Transverse colon (tissue), 4 donors: ENCODE results near the gene HECA. TPM values are rescaled to one million over a fixed set of nuclear protein-coding genes. Genes with fewer than 3 reads are reported as not detected.
"Not testable (repeated sequence)": the region's sequence is repeated elsewhere in the genome, so short reads cannot be mapped to it uniquely, and the experiment has no call there.

Experiments used
- DNase-seq: peaks from one replicate; pipeline ENCODE4 v3.0.0-alpha.2; 2019
- H3K27ac ChIP-seq, 4 donors: fragments of 200-600 bp; sonication (generic); 2 replicates each; pipeline ENCODE4 v1.5.1; 2016 to 2018; ENCODE audit warnings: inconsistent platforms in 4 of 4
- H3K27me3 ChIP-seq: fragments of 200-600 bp; sonication (generic); 2 replicates; pipeline ENCODE4 v1.5.1; 2017; ENCODE audit warnings: inconsistent platforms
- H3K36me3 ChIP-seq, 4 donors: fragments of 200-600 bp; sonication (generic); 2 replicates each; pipeline ENCODE4 v1.5.1; 2017 to 2019; ENCODE audit warnings: inconsistent platforms in 4 of 4
- H3K4me1 ChIP-seq, 4 donors: fragments of 200-600 bp; sonication (generic); 2 replicates each; pipeline ENCODE4 v1.5.1; 2017 to 2020; ENCODE audit warnings: inconsistent platforms in 4 of 4
- H3K4me3 ChIP-seq, 4 donors: fragments of 200-600 bp; sonication (generic); 1 replicate in 1 of 4; 2 replicates in 3 of 4; pipeline versions ENCODE4 v1.5.1 to v1.6.1; 2017 to 2019; ENCODE audit warnings: inconsistent platforms in 4 of 4
- H3K9me3 ChIP-seq, 2 donors: fragments of 200-600 bp; sonication (generic); 2 replicates each; pipeline ENCODE4 v1.5.1; 2017 to 2019; ENCODE audit warnings: inconsistent platforms in 2 of 2
- EP300 ChIP-seq: sonication (generic); formaldehyde crosslinking; IDR thresholded peaks from one replicate; pipeline ENCODE4 v1.6.1; 2017; ENCODE audit warnings: antibody characterized with exemption, low read depth
- POLR2A ChIP-seq: fragments of 450-650 bp; IDR thresholded peaks from one replicate; pipeline ENCODE4 v1.6.1; 2016; ENCODE audit warnings: antibody characterized with exemption, mild to moderate bottlenecking, moderate library complexity
- POLR2AphosphoS5 ChIP-seq, 3 donors: sonication (generic); formaldehyde crosslinking; IDR thresholded peaks; one replicate each; pipeline ENCODE4 v1.6.1; 2016; ENCODE audit warnings: antibody characterized with exemption in 3 of 3
- WGBS, 2 donors: methylation state at CpG; one replicate each; pipeline ENCODE4 v1.1.5; 2018; ENCODE audit warnings: low coverage in 1 of 2; 5-methylcytosine and 5-hydroxymethylcytosine counted together
- in situ Hi-C, 4 donors: fragments of 200-750 bp; cut with MboI; loops; one replicate each; pipeline versions ENCODE4 v1.15.0 to v1.15.1; 2017; ENCODE audit warnings: low sequenced_read_pairs in 3 of 4, low pct_ligation_motif_present in 1 of 4, low pct_unique_long_range_greater_than_20kb in 1 of 4
- intact Hi-C: fragments of 100-400 bp; cut with DNase I; formaldehyde crosslinking; loops from one replicate; pipeline ENCODE4 v1.15.1; 2023; ENCODE audit warnings: low total_unique reads
- total RNA-seq, 4 donors: library from RNA; depleted of rRNA; stranded (reverse); fragments of >200 nt; gene quantifications; one replicate each; pipeline ENCODE4 v1.1.0, GENCODE V29; 2016
- TF ChIP-seq, protein P1 (sequence below), 5 experiments: fragments of 200-600 bp in 3 of 5; fragments of 450-650 bp in 2 of 5; sonication (generic) in 3 of 5; IDR thresholded peaks; 1 replicate in 2 of 5; 2 replicates in 3 of 5; pipeline ENCODE4 v1.5.1; 2016 to 2017; ENCODE audit warnings: antibody characterized with exemption in 5 of 5, inconsistent platforms in 3 of 5, mild to moderate bottlenecking in 2 of 5, moderate library complexity in 1 of 5

Gene HECA
- total RNA-seq, 4 donors from 2014 or later: 34.4 to 53.7 (median 45.5) TPM

DNA sequence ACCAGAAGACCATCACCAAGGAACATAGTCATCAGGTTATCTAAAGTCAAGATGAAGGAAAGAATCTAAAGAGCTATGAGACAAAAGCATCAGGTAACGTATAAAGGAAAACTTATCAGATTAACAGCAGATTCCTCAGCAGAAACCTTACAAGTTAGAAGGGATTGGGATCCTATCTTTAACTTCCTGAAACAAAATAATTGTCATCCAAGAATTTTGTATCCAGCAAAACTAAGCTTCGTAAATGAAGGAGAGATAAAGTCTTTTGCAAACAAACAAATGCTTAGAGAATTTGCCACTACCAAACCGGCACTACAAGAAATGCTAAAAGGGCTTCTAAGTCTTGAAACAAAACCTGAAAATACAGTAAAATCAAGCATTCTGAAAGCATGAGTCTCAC, 71.0 kb downstream of the HECA start:
- no peak overlapping the region for H3K4me3 ChIP-seq
- no peaks in the 10 kb centered on the region for H3K27me3 ChIP-seq
- peaks cover 11 to 23% of the 10 kb centered on the region in 2 donors for H3K9me3 ChIP-seq
- TF ChIP-seq POLR2AphosphoS5 (IDR thresholded peaks at IDR 0.05) (no peak), EP300 (no peak)
- no peaks in the 10 kb centered on the region for H3K36me3 ChIP-seq
- in situ Hi-C loops (no loop called here), intact Hi-C loops (no loop called here)
- 92 to 95% methylated on average over 3 of the region's 3 CpGs for whole genome bisulfite sequencing, 2 donors
- no peak for DNase-seq
- H3K4me1 ChIP-seq: no peaks in the 10 kb centered on the region
- no peak overlapping the region for H3K27ac ChIP-seq

DNA sequence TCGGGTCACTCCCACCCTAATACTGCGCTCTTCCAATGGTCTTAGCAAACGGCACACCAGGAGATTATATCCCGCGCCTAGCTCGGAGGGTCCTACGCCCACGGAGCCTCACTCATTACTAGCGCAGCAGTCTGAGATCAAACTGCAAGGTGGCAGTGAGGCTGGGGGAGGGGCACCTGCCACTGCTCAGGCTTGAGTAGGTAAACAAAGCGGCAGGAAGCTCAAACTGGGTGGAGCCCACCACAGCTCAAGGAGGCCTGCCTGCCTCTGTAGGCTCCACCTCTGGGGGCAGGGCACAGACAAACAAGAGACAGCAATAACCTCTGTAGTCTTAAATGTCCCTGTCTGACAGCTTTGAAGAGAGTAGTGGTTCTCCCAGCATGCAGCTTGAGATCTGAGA, 75.9 kb downstream of the HECA start:
- WGBS, 2 donors: 95% methylated on average over 10 of the region's 10 CpGs; no CpG with 5 or more reads in 1 of the 2 donors
- DNase-seq, H3K27ac ChIP-seq, in situ Hi-C loops, H3K36me3 ChIP-seq, H3K4me1 ChIP-seq, H3K4me3 ChIP-seq, H3K27me3 ChIP-seq: not testable (repeated sequence)
- intact Hi-C loops: loop anchor here (1.0 kb wide), 1 partner anchor 16 kb away; no protein-coding TSS in a partner anchor
- H3K9me3 ChIP-seq: peaks cover 11 to 20% of the 10 kb centered on the region in 2 donors

DNA sequence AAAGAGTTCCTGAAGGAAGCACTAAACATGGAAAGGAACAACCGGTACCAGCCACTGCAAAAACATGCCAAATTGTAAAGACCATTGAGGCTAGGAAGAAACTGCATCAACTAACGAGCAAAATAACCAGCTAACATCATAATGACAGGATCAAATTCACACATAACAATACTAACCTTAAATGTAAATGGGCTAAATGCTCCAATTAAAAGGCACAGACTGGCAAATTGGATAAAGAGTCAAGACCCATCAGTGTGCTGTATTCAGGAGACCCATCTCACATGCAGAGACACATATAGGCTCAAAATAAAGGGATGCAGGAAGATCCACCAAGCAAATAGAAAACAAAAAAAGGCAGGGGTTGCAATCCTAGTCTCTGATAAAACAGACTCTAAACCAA, 77.6 kb downstream of the HECA start:
- H3K4me1 ChIP-seq, H3K4me3 ChIP-seq, H3K27ac ChIP-seq, H3K27me3 ChIP-seq, DNase-seq, intact Hi-C loops, H3K36me3 ChIP-seq, in situ Hi-C loops: not testable (repeated sequence)
- H3K9me3 ChIP-seq: peaks cover 4 to 11% of the 10 kb centered on the region in 2 donors
- WGBS, 2 donors: 88% methylated on average over 1 of the region's 2 CpGs; no CpG with 5 or more reads in 1 of the 2 donors

GRCh38 chr6:139219271-139219729, 84.4 kb downstream of the HECA start:
- 8 to 10% methylated on average over 4 to 7 of the region's 7 CpGs for WGBS, 2 donors
- TF ChIP-seq EP300 (no peak), POLR2AphosphoS5 (IDR thresholded peaks at IDR 0.05) (no peak), POLR2A (no peak)
- TF ChIP-seq, protein P1, sequence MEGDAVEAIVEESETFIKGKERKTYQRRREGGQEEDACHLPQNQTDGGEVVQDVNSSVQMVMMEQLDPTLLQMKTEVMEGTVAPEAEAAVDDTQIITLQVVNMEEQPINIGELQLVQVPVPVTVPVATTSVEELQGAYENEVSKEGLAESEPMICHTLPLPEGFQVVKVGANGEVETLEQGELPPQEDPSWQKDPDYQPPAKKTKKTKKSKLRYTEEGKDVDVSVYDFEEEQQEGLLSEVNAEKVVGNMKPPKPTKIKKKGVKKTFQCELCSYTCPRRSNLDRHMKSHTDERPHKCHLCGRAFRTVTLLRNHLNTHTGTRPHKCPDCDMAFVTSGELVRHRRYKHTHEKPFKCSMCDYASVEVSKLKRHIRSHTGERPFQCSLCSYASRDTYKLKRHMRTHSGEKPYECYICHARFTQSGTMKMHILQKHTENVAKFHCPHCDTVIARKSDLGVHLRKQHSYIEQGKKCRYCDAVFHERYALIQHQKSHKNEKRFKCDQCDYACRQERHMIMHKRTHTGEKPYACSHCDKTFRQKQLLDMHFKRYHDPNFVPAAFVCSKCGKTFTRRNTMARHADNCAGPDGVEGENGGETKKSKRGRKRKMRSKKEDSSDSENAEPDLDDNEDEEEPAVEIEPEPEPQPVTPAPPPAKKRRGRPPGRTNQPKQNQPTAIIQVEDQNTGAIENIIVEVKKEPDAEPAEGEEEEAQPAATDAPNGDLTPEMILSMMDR (IDR thresholded peaks at IDR 0.05): peak; percentile 66 to 79 (median 69)
- H3K27ac ChIP-seq: peak overlapping the region in 2 of 4 donors; percentile 4 to 69
- in situ Hi-C loops (no loop called here), intact Hi-C loops (loop anchor here (5.0 kb wide), 1 partner anchor 143 kb away; no protein-coding TSS in a partner anchor)
- no peaks in the 10 kb centered on the region for H3K9me3 ChIP-seq
- H3K4me1 ChIP-seq: peaks cover 0 to 5% (median 4%) of the 10 kb centered on the region in 4 donors
- H3K4me3 ChIP-seq: no peak overlapping the region
- DNase-seq: peak; percentile 82
- H3K36me3 ChIP-seq: no peaks in the 10 kb centered on the region
- H3K27me3 ChIP-seq: no peaks in the 10 kb centered on the region

GRCh38 chr6:139219746-139220145, 84.9 kb downstream of the HECA start:
- peak overlapping the region in 2 of 4 donors; percentile 4 to 69 for H3K27ac ChIP-seq
- no peak overlapping the region for H3K4me3 ChIP-seq
- intact Hi-C loops: loop anchor here (5.0 kb wide), 1 partner anchor 143 kb away; no protein-coding TSS in a partner anchor
- no peaks in the 10 kb centered on the region for H3K36me3 ChIP-seq
- peaks cover 0 to 5% (median 4%) of the 10 kb centered on the region in 4 donors for H3K4me1 ChIP-seq
- TF ChIP-seq, protein P1 (IDR thresholded peaks at IDR 0.05): no peak
- TF ChIP-seq POLR2A: no peak
- no peak for TF ChIP-seq EP300
- no peak for TF ChIP-seq POLR2AphosphoS5 (IDR thresholded peaks at IDR 0.05)
- DNase-seq: no peak
- WGBS, 2 donors: 86 to 92% methylated on average over 2 of the region's 2 CpGs
- in situ Hi-C loops: loop anchor here in 3 of 4 donors (10.0 kb wide), 2 partner anchors 135 to 145 kb away; no protein-coding TSS in a partner anchor
- H3K27me3 ChIP-seq: no peaks in the 10 kb centered on the region
- no peaks in the 10 kb centered on the region for H3K9me3 ChIP-seq

- DNase-seq, intact Hi-C loops, H3K27ac ChIP-seq, H3K4me3 ChIP-seq, H3K9me3 ChIP-seq, H3K36me3 ChIP-seq, H3K4me1 ChIP-seq, H3K27me3 ChIP-seq: not testable (repeated sequence)
- in situ Hi-C loops: loop anchor here (10.0 to 25.0 kb wide), 3 partner anchors 126 to 136 kb away; partner anchors contain the start of gene CITED2 (in 1 of the 4)
- 89 to 93% methylated on average over 3 of the region's 3 CpGs for WGBS, 2 donors
Observed at GRCh38 chr6:139228387-139228786, 93.5 kb downstream of the HECA start.

Other genes with a start within 250 kb of the HECA start
- gene REPS1, start 146.8 kb upstream of the HECA start, total RNA-seq: 10 to 100 TPM; 33.5 to 74.4 (median 48.6) TPM
- 10 to 100 TPM in 3 of 4 donors, not detected in 1; 26.2 to 73.5 (median 60.2) TPM for gene ABRACL, start 106.3 kb upstream of the HECA start, total RNA-seq
- 1 to 10 TPM in 2 of 4 donors, under 1 TPM in 1, not detected in 1; 0.27 to 6.6 (median 2.1) TPM for gene TXLNB, start 156.9 kb downstream of the HECA start, total RNA-seq
- gene CITED2, start 239.6 kb downstream of the HECA start, total RNA-seq: 100 to 1,000 TPM in 2 of 4 donors, 10 to 100 TPM in 2; 66.6 to 116 (median 102) TPM